Occipital lobe (tissue), 3 donors: Measurements from ENCODE around the gene ZNF641. TPM values are rescaled to one million over a fixed set of nuclear protein-coding genes. Genes with fewer than 3 reads are reported as not detected.
"Not testable (repeated sequence)": the region's sequence is repeated elsewhere in the genome, so short reads cannot be mapped to it uniquely, and the experiment has no call there.

Experiments
- DNase-seq: peaks from one replicate; lab custom pipeline; 2025; lab: John Stamatoyannopoulos, UW
- small RNA-seq: library from RNA; depleted of rRNA; stranded (forward); fragments of <200 nt; gene quantifications from one replicate; pipeline ENCODE3, GENCODE V24; 2014
- total RNA-seq: library from RNA; depleted of rRNA; stranded (reverse); fragments of >200 nt; gene quantifications from one replicate; pipeline ENCODE4 v1.2.3, GENCODE V29; 2014

ZNF641 gene
- total RNA-seq, 1 donor from 2014 or later = 50.5 TPM

DNA sequence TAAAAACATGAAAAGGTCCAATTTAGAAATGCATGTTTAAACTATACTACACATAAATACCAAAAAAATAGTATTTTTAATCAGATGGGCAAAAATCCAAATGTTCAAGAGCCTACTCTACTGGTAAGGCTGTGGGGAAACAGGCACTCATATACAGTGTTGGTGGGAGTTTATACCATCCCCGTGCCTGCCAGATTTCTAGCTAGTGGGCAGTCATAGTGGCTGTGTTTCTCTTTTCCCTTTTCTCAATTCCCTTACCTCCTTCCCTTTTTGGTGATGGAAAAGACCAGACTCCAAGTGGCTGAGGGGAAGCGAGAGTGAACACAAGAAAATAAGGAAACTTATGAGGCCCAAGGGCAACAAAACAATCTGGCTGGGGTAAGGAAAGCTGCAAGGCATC, 14.7 kb downstream of the ZNF641 start:
- DNase-seq = no peak

DNA sequence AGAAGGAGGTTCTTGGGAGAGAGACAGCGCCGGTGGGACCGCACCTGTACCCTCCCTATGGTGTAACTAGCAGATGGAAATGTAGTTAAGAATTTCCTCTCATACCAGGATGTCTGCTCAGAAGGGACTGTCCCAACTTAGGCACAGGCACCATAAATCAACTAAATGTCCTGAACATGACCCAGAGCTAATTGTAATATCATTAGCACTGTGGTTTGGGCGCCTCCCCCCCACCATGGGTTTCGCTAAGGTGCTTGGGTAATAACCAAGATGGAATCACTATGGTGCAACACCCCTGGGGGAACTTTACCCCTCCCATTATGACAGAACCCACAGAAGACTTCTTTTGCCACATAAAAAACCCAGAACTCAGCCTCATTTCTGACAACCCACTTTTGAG, 15.9 kb downstream of the ZNF641 start:
- DNase-seq = no peak

- DNase-seq = not testable (repeated sequence)
These were observed 17.0 kb downstream of the ZNF641 start for GRCh38 chr12:48333680-48334079.

DNA sequence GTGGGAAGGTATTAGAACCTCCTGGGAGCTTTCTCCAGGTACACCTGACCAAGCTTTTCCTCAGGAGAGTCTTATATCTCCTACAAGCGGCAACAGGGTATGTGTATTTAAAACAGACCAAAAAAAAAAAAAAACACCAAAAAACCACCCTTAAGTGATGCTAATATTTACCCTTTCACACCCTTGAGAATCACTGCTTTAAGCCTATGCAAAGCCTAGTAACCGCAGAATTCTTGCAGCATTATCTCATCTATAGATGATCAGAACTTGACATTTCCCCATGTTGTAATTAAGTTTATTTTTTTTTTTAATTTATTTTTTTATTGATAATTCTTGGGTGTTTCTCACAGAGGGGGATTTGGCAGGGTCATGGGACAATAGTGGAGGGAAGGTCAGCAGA, 19.3 kb downstream of the ZNF641 start:
- no peak for DNase-seq

DNA sequence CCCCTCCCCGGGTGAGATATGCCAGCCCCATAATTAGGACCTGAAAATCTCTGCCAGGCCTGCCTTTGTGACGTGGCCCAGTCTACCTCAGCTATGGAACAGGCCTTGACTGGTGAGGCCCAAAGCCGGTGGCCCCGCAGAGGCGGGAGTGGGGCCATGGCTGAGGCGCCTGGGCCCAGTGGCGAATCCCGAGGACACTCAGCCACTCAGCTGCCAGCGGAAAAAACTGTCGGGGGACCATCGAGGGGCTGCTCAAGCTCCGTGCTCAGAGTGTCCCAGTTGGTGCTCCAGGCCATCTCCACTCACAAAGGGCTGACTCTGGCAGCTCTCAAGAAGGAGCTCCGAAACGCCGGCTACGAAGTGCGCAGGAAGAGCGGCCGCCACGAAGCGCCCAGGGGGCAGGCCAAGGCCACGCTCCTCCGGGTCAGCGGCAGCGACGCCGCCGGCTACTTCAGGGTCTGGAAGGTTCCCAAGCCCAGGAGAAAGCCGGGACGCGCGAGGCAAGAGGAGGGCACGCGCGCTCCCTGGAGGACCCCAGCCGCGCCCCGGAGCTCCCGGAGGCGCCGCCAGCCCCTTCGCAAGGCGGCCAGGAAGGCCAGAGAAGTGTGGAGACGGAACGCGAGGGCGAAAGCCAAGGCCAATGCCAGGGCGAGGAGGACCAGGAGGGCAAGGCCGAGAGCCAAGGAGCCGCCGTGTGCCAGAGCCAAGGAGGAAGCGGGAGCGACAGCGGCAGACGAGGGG, 21.4 kb downstream of the ZNF641 start:
- DNase-seq = no peak

- no peak for DNase-seq
These were observed 34.2 kb downstream of the ZNF641 start for GRCh38 chr12:48316491-48316890.

GRCh38 chr12:48311313-48311712, 39.4 kb downstream of the ZNF641 start:
- no peak for DNase-seq

- no peak for DNase-seq
These were observed 43.5 kb downstream of the ZNF641 start for GRCh38 chr12:48307269-48307668.

DNA sequence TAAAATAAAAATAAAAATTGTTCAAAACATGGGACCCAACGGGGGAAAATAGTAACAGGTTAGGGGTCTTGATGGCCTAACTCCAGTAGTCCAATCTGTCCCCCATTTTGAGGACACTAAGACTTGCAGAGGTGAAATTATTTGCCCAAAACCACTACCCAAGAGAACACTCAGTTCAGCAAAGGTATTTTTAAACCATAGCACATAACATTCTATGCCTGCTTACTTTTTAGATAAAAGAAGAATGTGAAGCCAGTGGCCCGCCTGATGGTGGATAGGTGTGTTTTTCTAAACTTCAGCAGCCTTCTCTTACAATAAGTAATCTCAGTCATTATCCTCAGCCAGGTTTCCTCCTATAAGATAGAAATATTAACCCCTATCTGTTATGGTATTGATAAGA, 45.5 kb downstream of the ZNF641 start:
- DNase-seq = no peak

- DNase-seq = no peak
These were observed 48.4 kb downstream of the ZNF641 start for GRCh38 chr12:48302161-48302911.

GRCh38 chr12:48300774-48301173, 49.9 kb downstream of the ZNF641 start:
- no peak for DNase-seq

DNA sequence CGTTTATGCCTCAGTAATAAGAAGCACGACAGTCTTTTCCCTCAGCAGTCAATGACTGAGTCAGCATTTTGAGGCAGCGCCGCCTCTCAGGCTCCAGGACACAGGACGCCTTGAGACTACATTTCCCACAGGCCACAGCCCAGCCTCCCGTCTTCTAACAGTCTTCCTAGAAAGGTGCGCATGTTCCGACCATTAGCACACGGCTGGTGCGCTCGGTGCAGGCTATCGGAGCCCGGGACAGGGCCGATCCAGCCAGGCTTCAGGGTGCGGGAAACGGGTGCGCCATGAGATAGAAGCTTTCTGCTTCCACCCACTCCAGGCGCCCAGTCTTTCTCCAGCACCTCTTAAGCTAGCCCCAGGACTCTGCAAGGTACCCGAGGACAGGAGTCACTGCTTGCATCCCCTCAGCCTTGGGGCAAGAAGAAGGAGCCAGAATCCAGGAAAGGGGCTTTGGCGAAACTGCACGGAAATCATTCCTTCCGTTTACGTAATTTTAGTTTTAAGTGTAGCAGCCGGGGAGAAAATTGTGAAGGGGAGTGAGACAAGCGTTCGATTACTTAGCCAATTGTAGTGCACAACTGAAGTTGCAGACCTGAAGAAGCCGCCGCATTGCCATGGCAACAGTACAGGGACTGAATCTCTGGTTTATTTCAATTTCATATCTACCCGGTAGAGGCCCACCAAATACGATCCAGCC, 54.0 kb downstream of the ZNF641 start:
- peak; percentile 80 for DNase-seq

GRCh38 chr12:48292040-48292439, 58.7 kb downstream of the ZNF641 start:
- no peak for DNase-seq

GRCh38 chr12:48291511-48291910, 59.2 kb downstream of the ZNF641 start:
- DNase-seq = no peak

GRCh38 chr12:48288387-48289268, 62.1 kb downstream of the ZNF641 start:
- DNase-seq = no peak

Small RNA genes within 50 kb of the gene (small RNA-seq; reads per million reads assigned to genes)
- gene AC024257.2 = not detected

Other genes with a start within 250 kb of the ZNF641 start
- gene SENP1, start 244.8 kb downstream of the ZNF641 start, total RNA-seq = 33.5 TPM
- 112 TPM for gene PFKM, start 231.6 kb downstream of the ZNF641 start, total RNA-seq
- gene ASB8, start 193.4 kb downstream of the ZNF641 start, total RNA-seq = 38.8 TPM
- 17.0 TPM for gene CCDC184, start 167.3 kb downstream of the ZNF641 start, total RNA-seq
- gene OR10AD1, start 147.6 kb downstream of the ZNF641 start, total RNA-seq = not detected
- 0.31 TPM for gene ANP32D, start 121.6 kb upstream of the ZNF641 start, total RNA-seq
- gene C12orf54, start 131.6 kb upstream of the ZNF641 start, total RNA-seq = not detected
- gene OR8S1, start 174.7 kb upstream of the ZNF641 start, total RNA-seq = not detected
- gene LALBA, start 219.1 kb upstream of the ZNF641 start, total RNA-seq = 0.47 TPM